Measurements from ENCODE around the gene MTF1.

MTF1 gene

GRCh38 chr1:37807220-37807554, 52.2 kb downstream of the MTF1 start:
- H2AFZ ChIP-seq (ENCODE audit: insufficient read depth, low read length, poor library complexity) = peak overlapping the region; percentile 11
- peak overlapping the region; percentile 80 for H3K18ac ChIP-seq (ENCODE audit: low read length)
- H3K9me3 ChIP-seq (ENCODE audit: insufficient read depth, low read depth, low read length) = no peaks in the 10 kb centered on the region
- peak overlapping the region; percentile 50 for H4K91ac ChIP-seq (ENCODE audit: low read depth, low read length)
- peak overlapping the region; percentile 71 for H3K4ac ChIP-seq (ENCODE audit: low read depth, low read length)
- H4K8ac ChIP-seq (ENCODE audit: low read depth, low read length) = peak overlapping the region; percentile 72
- no peak overlapping the region for H2BK12ac ChIP-seq (ENCODE audit: low read length)
- peaks cover 8 to 10% of the 10 kb centered on the region in 2 experiments for H3K4me1 ChIP-seq (ENCODE audit: control insufficient read depth in 1 of 2, insufficient read depth in 2 of 2, low read length in 2 of 2)
- DNase-seq = no peak
- H3K79me2 ChIP-seq (ENCODE audit: control insufficient read depth, insufficient read depth, low read length, poor library complexity) = peaks cover 12% of the 10 kb centered on the region
- H3K23ac ChIP-seq (ENCODE audit: low read length) = no peak overlapping the region
- peak overlapping the region; percentile 26 for H2BK120ac ChIP-seq (ENCODE audit: insufficient read depth, low read length, poor library complexity)
- peak overlapping the region; percentile 12 for H3K27ac ChIP-seq (ENCODE audit: low read depth, low read length)
- WGBS (ENCODE audit: extremely low coverage, insufficient coverage, insufficient read length) = no CpG with 5 or more reads among the region's 9 CpGs
- peaks cover 12% of the 10 kb centered on the region for H3K79me1 ChIP-seq (ENCODE audit: low read length)
- H3K4me2 ChIP-seq (ENCODE audit: low read length) = peak overlapping the region; percentile 93
- peak overlapping the region; percentile 87 for H2AK5ac ChIP-seq (ENCODE audit: low read length)
- H2BK5ac ChIP-seq (ENCODE audit: low read depth, low read length, poor library complexity) = no peak overlapping the region
- H3K9ac ChIP-seq (ENCODE audit: low read length) = peak overlapping the region; percentile 82
- peak overlapping the region; percentile 100 for H3K4me3 ChIP-seq (ENCODE audit: low read depth, low read length)
- H3K27me3 ChIP-seq (ENCODE audit: insufficient read depth, low read length) = no peaks in the 10 kb centered on the region
- peaks cover 39 to 46% of the 10 kb centered on the region in 2 experiments for H3K36me3 ChIP-seq (ENCODE audit: control insufficient read depth in 1 of 2, insufficient read depth in 2 of 2, low read length in 2 of 2)
- H3K14ac ChIP-seq (ENCODE audit: low read length) = peak overlapping the region; percentile 55
- H4K12ac ChIP-seq (ENCODE audit: low read depth, low read length) = peak overlapping the region; percentile 61

- Histone ChIP-seq H4K91ac (ENCODE audit: low read depth, low read length) (no peak overlapping the region), H3K79me1 (ENCODE audit: low read length) (peaks cover 3% of the 10 kb centered on the region), H3K4ac (ENCODE audit: low read depth, low read length) (no peak overlapping the region), H3K4me2 (ENCODE audit: low read length) (no peak overlapping the region), H3K23ac (ENCODE audit: low read length) (no peak overlapping the region), H3K27ac (ENCODE audit: low read depth, low read length) (no peak overlapping the region), H2BK12ac (ENCODE audit: low read length) (no peak overlapping the region), H2AFZ (ENCODE audit: insufficient read depth, low read length, poor library complexity) (no peak overlapping the region), H3K4me1 (ENCODE audit: control insufficient read depth in 1 of 2, insufficient read depth in 2 of 2, low read length in 2 of 2) (peaks cover 3 to 6% of the 10 kb centered on the region in 2 experiments), H3K27me3 (ENCODE audit: insufficient read depth, low read length) (no peaks in the 10 kb centered on the region), H2BK120ac (ENCODE audit: insufficient read depth, low read length, poor library complexity) (no peak overlapping the region), H3K4me3 (ENCODE audit: low read depth, low read length) (no peak overlapping the region), H3K36me3 (ENCODE audit: control insufficient read depth in 1 of 2, insufficient read depth in 2 of 2, low read length in 2 of 2) (peaks cover 42 to 50% of the 10 kb centered on the region in 2 experiments), H2AK5ac (ENCODE audit: low read length) (no peak overlapping the region), H4K12ac (ENCODE audit: low read depth, low read length) (no peak overlapping the region), H3K18ac (ENCODE audit: low read length) (no peak overlapping the region), H3K14ac (ENCODE audit: low read length) (no peak overlapping the region), H3K9me3 (ENCODE audit: insufficient read depth, low read depth, low read length) (peaks cover 2% of the 10 kb centered on the region), H2BK5ac (ENCODE audit: low read depth, low read length, poor library complexity) (no peak overlapping the region), H3K79me2 (ENCODE audit: control insufficient read depth, insufficient read depth, low read length, poor library complexity) (peaks cover 4% of the 10 kb centered on the region), H3K9ac (ENCODE audit: low read length) (no peak overlapping the region), H4K8ac (ENCODE audit: low read depth, low read length) (no peak overlapping the region)
- no CpG with 5 or more reads among the region's 1 CpG for WGBS (ENCODE audit: extremely low coverage, insufficient coverage, insufficient read length)
- DNase-seq = no peak
These were observed 57.0 kb downstream of the MTF1 start for GRCh38 chr1:37802439-37802838.

DNA sequence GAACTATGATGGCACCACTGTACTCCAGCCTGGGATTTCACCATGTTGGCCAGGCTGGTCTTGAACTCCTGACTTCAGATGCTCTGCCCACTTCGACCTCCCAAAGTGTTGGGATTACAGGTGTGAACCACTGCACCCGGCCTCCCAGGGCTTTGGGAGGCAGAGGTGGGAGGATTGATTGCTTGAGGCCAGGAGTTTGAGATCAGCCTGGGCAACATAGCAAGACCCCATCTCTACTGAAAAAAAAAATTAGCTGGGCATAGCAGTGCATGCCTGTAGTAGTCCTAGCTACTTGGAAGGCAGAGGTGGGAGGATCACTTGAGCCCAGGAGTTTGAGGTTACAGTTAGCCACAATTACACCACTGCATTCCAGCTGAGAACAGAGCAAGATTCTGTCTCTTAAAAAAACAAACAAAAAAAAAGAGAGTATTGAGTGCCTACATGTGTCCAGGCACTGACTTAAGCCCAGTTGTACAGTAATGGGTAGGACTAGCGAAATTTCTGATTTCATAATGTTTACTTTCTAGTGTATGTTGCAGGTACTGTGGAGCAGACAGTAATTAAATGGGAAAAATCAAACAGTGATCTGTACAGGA, 61.5 kb downstream of the MTF1 start:
- no peak overlapping the region for H3K4me2 ChIP-seq (ENCODE audit: low read length)
- H3K4me1 ChIP-seq (ENCODE audit: control insufficient read depth in 1 of 2, insufficient read depth in 2 of 2, low read length in 2 of 2) = peaks cover 4% of the 10 kb centered on the region in 2 experiments
- H3K36me3 ChIP-seq (ENCODE audit: control insufficient read depth in 1 of 2, insufficient read depth in 2 of 2, low read length in 2 of 2) = peaks cover 13 to 14% of the 10 kb centered on the region in 2 experiments
- no CpG with 5 or more reads among the region's 3 CpGs for WGBS (ENCODE audit: extremely low coverage, insufficient coverage, insufficient read length)
- no peak overlapping the region for H2BK12ac ChIP-seq (ENCODE audit: low read length)
- H4K12ac ChIP-seq (ENCODE audit: low read depth, low read length) = no peak overlapping the region
- no peak overlapping the region for H2BK120ac ChIP-seq (ENCODE audit: insufficient read depth, low read length, poor library complexity)
- no peak overlapping the region for H3K4me3 ChIP-seq (ENCODE audit: low read depth, low read length)
- H3K9ac ChIP-seq (ENCODE audit: low read length) = no peak overlapping the region
- DNase-seq = no peak
- H2BK5ac ChIP-seq (ENCODE audit: low read depth, low read length, poor library complexity) = no peak overlapping the region
- H3K18ac ChIP-seq (ENCODE audit: low read length) = no peak overlapping the region
- no peak overlapping the region for H4K91ac ChIP-seq (ENCODE audit: low read depth, low read length)
- H2AK5ac ChIP-seq (ENCODE audit: low read length) = no peak overlapping the region
- H3K79me1 ChIP-seq (ENCODE audit: low read length) = no peaks in the 10 kb centered on the region
- H3K79me2 ChIP-seq (ENCODE audit: control insufficient read depth, insufficient read depth, low read length, poor library complexity) = peaks cover 2% of the 10 kb centered on the region
- H4K8ac ChIP-seq (ENCODE audit: low read depth, low read length) = no peak overlapping the region
- no peak overlapping the region for H3K14ac ChIP-seq (ENCODE audit: low read length)
- H3K27ac ChIP-seq (ENCODE audit: low read depth, low read length) = no peak overlapping the region
- H3K23ac ChIP-seq (ENCODE audit: low read length) = no peak overlapping the region
- H3K9me3 ChIP-seq (ENCODE audit: insufficient read depth, low read depth, low read length) = peaks cover 2% of the 10 kb centered on the region
- H3K27me3 ChIP-seq (ENCODE audit: insufficient read depth, low read length) = peaks cover 17% of the 10 kb centered on the region
- no peak overlapping the region for H2AFZ ChIP-seq (ENCODE audit: insufficient read depth, low read length, poor library complexity)
- no peak overlapping the region for H3K4ac ChIP-seq (ENCODE audit: low read depth, low read length)

- Histone ChIP-seq H3K27me3 (ENCODE audit: insufficient read depth, low read length) (peaks cover 19% of the 10 kb centered on the region), H3K4me2 (ENCODE audit: low read length) (no peak overlapping the region), H2BK12ac (ENCODE audit: low read length) (no peak overlapping the region), H4K12ac (ENCODE audit: low read depth, low read length) (no peak overlapping the region), H4K8ac (ENCODE audit: low read depth, low read length) (no peak overlapping the region), H2BK5ac (ENCODE audit: low read depth, low read length, poor library complexity) (no peak overlapping the region), H3K4me1 (ENCODE audit: control insufficient read depth in 1 of 2, insufficient read depth in 2 of 2, low read length in 2 of 2) (peaks cover 4% of the 10 kb centered on the region in 2 experiments), H3K4me3 (ENCODE audit: low read depth, low read length) (no peak overlapping the region), H3K4ac (ENCODE audit: low read depth, low read length) (no peak overlapping the region), H3K23ac (ENCODE audit: low read length) (no peak overlapping the region), H3K79me2 (ENCODE audit: control insufficient read depth, insufficient read depth, low read length, poor library complexity) (peaks cover 2% of the 10 kb centered on the region), H4K91ac (ENCODE audit: low read depth, low read length) (no peak overlapping the region), H3K9ac (ENCODE audit: low read length) (no peak overlapping the region), H2AK5ac (ENCODE audit: low read length) (no peak overlapping the region), H2AFZ (ENCODE audit: insufficient read depth, low read length, poor library complexity) (no peak overlapping the region), H3K36me3 (ENCODE audit: control insufficient read depth in 1 of 2, insufficient read depth in 2 of 2, low read length in 2 of 2) (peaks cover 5 to 6% of the 10 kb centered on the region in 2 experiments), H3K27ac (ENCODE audit: low read depth, low read length) (no peak overlapping the region), H3K14ac (ENCODE audit: low read length) (no peak overlapping the region), H2BK120ac (ENCODE audit: insufficient read depth, low read length, poor library complexity) (no peak overlapping the region), H3K79me1 (ENCODE audit: low read length) (no peaks in the 10 kb centered on the region), H3K18ac (ENCODE audit: low read length) (no peak overlapping the region), H3K9me3 (ENCODE audit: insufficient read depth, low read depth, low read length) (peaks cover 2% of the 10 kb centered on the region)
- DNase-seq = peak; percentile 43 to 81
- no CpG with 5 or more reads among the region's 22 CpGs for WGBS (ENCODE audit: extremely low coverage, insufficient coverage, insufficient read length)
These were observed 63.9 kb downstream of the MTF1 start for GRCh38 chr1:37795340-37796125.
